DOHH2 (cell line): ENCODE data around the gene CCDC154.
"Not testable (repeated sequence)": the region's sequence is repeated elsewhere in the genome, so short reads cannot be mapped to it uniquely, and the experiment has no call there.

ENCODE experiments used
- CTCF ChIP-seq: fragments of 200-600 bp; sonication (generic); IDR thresholded peaks from one replicate; pipeline ENCODE4 v1.5.1; 2014; ENCODE audit warnings: antibody characterized with exemption, mild to moderate bottlenecking, low read depth, low read length; ENCODE audit not compliant: poor library complexity, severe bottlenecking
- EZH2phosphoT487 ChIP-seq: fragments of 200-600 bp; sonication (generic); IDR thresholded peaks from 2 replicates; pipeline ENCODE4 v1.6.1; 2017; ENCODE audit warnings: borderline replicate concordance, mild to moderate bottlenecking, antibody characterized with exemption, low read length, moderate library complexity, mixed read lengths

- TF ChIP-seq CTCF, EZH2phosphoT487: not testable (repeated sequence)
These were observed 24.8 kb upstream of the CCDC154 start for GRCh38 chr16:1469141-1469540.
